Measurements from ENCODE around the gene BLNK. TPM values are rescaled to one million over a fixed set of nuclear protein-coding genes. Genes with fewer than 3 reads are reported as not detected.

Gene BLNK
- 0.65 TPM in 1 of 2 replicates, not detected in the other for total RNA-seq

GRCh38 chr10:96271016-96271815 lies at the start of gene BLNK:
TSS of gene BLNK (minus strand) at chr10:96271569. CDS start at chr10:96271398, 171 bp downstream.

GRCh38 chr10:96304230-96304629 lies 32.9 kb upstream of the BLNK start, which contains the start of gene DNTT:
TSS of gene DNTT (plus strand) at chr10:96304434. CDS start at chr10:96304498, 64 bp downstream.

Other genes with a start within 250 kb of the BLNK start
- gene CCNJ, start 228.0 kb downstream of the BLNK start, total RNA-seq, result 5.0 and 5.2 TPM in 2 replicates
- 22.7 and 22.8 TPM in 2 replicates for gene ZNF518A, start 141.3 kb downstream of the BLNK start, total RNA-seq
- gene DNTT, start 32.9 kb upstream of the BLNK start, total RNA-seq, result not detected in 2 replicates
- not detected in 2 replicates for gene OPALIN, start 87.4 kb upstream of the BLNK start, total RNA-seq
- gene TLL2, start 242.4 kb upstream of the BLNK start, total RNA-seq, result under 0.01 and 0.22 TPM in 2 replicates

All from articular chondrocyte of knee joint (primary cell).